Measurements from ENCODE around the gene BRPF1.

The BRPF1 gene

GRCh38 chr3:9731206-9732079 is at the start of gene BRPF1:
TSS of gene BRPF1 (plus strand) at chr3:9731735. CDS start at chr3:9734141, 2,406 bp downstream.
- DNase-seq, result peak; percentile 99

DNA sequence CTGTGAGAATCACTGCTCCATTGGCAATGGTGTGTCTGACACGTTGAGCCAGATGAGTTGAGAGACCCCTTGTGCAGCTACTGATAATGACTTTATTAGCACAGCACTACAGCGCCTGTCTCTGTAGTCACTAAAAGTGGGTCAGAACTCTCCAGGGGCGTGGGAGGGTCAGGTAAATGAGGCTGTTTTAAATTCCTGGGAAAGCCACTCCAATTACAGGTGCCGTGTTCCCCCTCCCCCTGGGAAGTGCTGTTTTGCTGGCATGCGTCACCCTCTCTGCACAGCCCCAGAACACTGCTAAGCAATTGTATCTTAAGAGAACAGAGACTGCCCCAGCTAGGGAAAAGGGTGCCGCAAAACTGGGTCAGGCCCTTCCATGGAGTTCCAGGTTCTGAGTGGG is 49.4 kb upstream of the BRPF1 start:
- DNase-seq, result no peak

GRCh38 chr3:9683426-9683825 is 48.1 kb upstream of the BRPF1 start:
- no peak for DNase-seq

DNA sequence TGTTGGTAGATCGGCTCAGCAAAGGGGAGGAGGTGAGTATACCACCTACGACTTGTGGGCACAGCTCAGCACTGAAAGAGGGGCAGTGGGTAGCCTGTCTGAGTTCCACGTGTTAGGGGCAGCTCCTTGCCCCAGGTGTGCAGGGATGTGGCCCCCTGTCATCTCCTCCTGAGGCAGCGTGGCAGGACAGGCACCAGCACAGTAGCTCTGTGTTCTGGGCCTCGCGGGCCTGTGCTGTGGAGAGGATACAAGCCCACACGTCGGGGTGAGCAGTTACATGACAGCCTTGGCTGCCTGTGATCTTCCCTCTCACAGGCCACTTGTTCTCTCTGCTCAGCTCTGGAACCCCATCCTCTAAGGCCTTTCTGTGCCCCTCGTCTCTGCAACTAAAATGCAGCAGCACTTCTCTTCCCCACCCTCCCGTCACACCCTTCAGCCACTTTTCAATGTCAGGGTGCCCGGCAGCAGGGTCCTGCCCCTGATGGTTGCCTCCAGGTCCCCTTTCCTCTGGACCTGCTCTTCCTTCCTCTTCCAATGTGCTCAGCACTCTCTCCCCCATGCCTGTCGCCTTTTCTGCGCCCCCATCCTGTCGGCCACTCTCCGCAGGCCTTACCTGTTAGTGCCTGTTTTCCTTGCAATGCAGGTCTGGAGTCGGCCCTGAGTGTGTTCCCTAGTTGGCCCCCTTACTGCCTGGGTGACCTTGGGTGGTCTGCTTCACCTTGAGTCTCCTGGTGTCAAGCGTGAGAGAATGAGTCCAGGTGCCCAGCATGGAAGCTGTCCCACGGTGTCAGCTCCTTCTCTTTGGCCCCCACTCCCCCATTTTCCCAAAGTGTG is 46.1 kb upstream of the BRPF1 start:
- DNase-seq, result no peak

GRCh38 chr3:9686050-9686550 is 45.4 kb upstream of the BRPF1 start:
- no peak for DNase-seq

DNA sequence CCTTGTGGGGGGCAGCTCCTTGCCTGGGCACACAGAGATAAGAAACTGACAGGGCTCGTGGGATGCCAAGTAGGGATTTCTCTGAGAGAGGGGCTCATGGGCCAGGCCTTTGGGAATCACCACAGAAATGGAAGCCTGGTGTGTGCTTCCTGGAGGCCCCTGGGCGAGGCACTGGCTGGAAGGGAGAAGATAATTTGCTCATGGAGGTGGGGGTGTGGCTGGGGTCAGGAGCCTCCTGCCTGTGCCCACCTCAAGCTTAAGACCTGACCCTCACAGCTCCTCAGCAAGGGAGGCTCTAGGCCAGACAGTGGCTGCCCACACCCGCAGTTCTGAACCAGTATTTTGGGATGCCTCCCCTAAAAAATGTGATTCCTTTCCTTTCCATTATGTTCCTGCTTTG is 44.8 kb upstream of the BRPF1 start:
- no peak for DNase-seq

GRCh38 chr3:9687514-9687913 is 44.0 kb upstream of the BRPF1 start:
- DNase-seq, result no peak

- no peak for DNase-seq
These were observed 42.6 kb upstream of the BRPF1 start for GRCh38 chr3:9688961-9689360.

DNA sequence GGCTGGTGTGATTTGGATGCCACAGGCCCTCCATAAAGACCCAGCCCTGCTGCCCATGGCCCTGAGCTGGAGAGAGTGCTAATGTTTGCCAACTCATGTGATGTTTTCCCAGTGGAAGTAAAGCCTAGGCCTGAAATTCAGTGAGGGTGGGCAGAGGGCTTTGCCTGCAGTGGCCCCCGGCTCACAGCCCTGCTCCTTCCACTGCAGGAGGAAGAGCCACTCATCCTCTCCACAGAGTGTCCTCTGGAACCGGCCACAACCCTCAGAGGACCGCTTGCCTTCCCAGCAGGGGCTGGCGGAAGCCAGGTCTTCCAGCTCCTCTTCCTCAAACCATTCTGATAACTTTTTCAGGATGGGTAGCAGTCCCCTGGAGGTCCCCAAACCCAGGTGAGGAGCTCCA is 41.8 kb upstream of the BRPF1 start:
- DNase-seq, result no peak

GRCh38 chr3:9690451-9691450 is 40.8 kb upstream of the BRPF1 start:
- DNase-seq, result no peak

GRCh38 chr3:9691636-9692035 is 39.9 kb upstream of the BRPF1 start:
- DNase-seq, result no peak

GRCh38 chr3:9692416-9692815 is 39.1 kb upstream of the BRPF1 start:
- DNase-seq, result no peak

DNA sequence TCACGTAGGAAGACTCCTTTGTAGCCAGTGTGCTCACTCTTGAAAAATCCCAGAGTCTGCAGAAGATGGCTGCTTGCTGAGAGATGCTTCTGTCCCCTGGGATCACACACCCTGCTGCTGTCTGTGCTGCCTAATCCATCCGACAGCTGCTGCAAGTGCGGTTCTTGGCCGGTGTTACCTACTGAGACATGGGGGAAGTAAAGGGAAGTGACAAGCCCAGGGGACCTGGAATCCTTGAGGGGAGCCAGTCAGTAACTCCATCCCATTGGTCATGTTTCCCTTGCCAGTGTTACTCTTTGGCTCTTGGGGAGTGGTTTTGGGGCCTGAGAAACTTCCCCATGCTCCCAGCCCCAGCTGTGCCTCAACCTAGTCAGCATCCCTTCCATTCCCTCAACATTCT is 36.2 kb upstream of the BRPF1 start:
- DNase-seq, result no peak

DNA sequence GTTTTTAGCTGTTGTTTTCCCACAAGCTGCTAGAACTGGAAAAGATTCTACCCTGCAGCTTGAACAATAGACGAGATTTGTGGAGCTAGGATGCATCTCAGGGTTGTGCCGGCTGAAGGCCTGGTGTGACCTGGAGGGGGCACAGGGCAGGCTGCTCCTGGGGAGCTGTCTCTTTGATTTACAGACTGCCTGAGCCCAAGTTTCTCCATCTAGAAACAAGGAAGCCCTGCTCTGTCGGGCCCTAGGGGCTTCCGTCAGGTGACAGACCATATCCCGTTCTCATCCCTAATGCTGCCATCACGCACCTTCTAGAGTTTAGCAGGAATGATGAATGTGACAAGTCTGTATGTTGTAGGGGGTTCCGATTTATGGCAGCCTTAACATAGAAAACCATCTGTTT is 35.8 kb upstream of the BRPF1 start:
- no peak for DNase-seq

GRCh38 chr3:9696480-9697220 is 34.9 kb upstream of the BRPF1 start:
- DNase-seq, result no peak

DNA sequence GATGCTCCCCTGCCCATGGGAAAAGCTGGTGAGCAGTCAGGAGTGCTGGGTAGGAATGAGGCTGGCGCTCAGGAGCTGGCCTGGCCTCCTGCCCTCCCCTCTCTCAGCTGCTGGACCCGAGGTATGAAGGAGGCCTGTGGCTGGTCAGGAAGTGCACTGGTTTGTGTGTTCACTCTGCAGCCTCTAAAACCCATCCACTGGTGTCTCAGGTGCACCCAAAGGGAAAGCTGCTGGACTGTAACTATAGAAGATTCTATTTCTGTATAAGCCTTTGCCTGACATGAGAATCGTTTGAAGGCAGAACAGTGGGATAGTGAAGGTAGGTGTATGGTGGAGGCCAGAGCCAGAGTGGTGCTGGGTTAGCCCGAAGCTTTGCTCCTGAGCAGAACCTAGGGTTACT is 33.6 kb upstream of the BRPF1 start:
- no peak for DNase-seq

DNA sequence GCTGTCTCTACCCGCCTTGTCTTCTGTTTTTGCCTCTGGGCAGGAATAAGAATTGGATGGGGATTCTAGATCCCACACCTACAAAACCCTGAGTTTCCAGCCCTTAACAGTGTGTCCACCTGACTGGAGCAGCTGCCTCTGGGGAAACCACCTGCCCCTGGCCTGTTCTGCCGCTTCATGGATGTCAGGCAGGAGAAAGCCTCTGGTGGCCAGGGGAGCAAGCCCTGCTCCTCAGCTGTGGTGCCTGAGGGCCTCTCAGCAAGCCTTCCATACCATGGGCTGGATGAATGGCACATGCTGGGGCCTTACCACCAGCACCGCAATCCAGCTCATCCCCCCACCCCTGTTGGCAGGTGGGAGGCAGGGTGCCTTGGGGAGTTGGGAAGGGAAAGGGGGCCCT is 33.2 kb upstream of the BRPF1 start:
- no peak for DNase-seq

DNA sequence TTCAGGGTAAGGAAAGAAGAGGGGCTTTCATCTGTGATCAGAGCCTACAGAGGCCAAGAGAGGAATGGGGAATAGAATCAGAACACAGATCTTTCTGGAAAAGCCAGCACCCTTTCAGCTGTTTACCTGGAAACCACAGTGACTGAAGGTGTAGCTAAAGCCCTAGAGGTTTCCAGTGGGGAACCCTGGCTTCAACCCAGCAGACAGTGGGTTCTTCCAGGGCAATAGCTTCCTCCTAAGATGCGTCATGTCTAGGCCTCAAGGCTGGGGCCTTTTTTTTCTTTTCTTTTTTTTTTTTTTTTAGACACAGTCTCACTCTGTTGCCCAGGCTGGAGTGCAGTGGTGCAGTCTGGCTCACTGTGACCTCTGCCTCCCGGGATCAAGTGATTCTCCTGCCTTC is 31.0 kb upstream of the BRPF1 start:
- DNase-seq, result no peak

- DNase-seq, result no peak
These were observed 30.5 kb upstream of the BRPF1 start for GRCh38 chr3:9701006-9701405.

DNA sequence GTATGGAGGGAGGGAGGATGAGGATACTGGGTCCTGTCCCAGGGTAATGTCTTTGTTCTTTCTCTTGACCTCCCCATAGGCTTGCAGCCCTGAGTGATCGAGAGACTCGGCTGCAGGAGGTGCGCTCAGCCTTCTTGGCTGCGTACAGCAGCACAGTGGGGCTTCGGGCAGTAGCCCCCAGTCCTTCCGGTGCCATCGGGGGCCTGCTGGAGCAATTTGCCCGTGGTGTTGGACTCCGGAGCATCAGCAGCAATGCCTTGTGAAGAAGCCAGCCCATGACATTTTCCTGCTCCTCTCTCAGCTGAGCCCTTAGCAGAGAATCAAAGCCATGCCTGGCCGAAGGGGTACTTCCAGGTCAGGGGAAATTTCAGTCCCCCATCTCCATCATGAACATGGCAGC is 29.8 kb upstream of the BRPF1 start:
- no peak for DNase-seq

DNA sequence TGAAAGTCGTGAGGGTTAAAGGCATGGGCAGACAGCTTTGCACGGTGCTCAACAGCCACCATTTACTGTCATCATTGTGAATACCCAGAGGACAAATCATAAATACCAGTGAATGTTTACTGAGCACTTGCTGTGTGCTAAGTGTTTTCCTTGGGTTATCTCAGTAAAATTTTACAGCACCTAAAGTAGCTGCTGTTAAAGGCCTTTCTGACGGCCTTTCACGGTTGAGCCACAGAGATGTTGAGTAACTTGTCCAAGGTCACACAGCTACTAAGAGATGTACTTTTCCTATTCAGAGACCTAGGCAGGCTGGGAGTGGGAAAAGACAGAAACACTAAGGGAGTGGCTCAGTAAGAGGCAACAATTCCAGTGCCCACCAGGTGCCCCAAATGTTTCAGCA is 28.3 kb upstream of the BRPF1 start:
- DNase-seq, result no peak
